ENCODE measurements around the gene SLC31A1.

Gene SLC31A1

GRCh38 chr9:113250807-113251206 is 29.5 kb downstream of the SLC31A1 start:
- no peak for DNase-seq
- intact Hi-C loops (cut with DNase I): no loop called here

- DNase-seq: no peak
- intact Hi-C loops (cut with DNase I): no loop called here
These were observed 33.6 kb downstream of the SLC31A1 start for GRCh38 chr9:113254991-113255390.

- no peak for DNase-seq
- intact Hi-C loops (cut with DNase I): no loop called here
These were observed 34.1 kb downstream of the SLC31A1 start for GRCh38 chr9:113255438-113255837.

- no peak for DNase-seq
These were observed 36.5 kb downstream of the SLC31A1 start for GRCh38 chr9:113257863-113258262.

GRCh38 chr9:113258282-113258681 is 36.9 kb downstream of the SLC31A1 start:
- DNase-seq: no peak
- intact Hi-C loops (cut with DNase I): no loop called here

More at GRCh38 chr9:113257863-113258262, 36.5 kb downstream of the SLC31A1 start:
- intact Hi-C loops (cut with DNase I): no loop called here

GRCh38 chr9:113261917-113262671 is 40.8 kb downstream of the SLC31A1 start:
- intact Hi-C loops (cut with DNase I): no loop called here
- DNase-seq: no peak

- intact Hi-C loops (cut with DNase I): no loop called here
- no peak for DNase-seq
These were observed 44.8 kb downstream of the SLC31A1 start for GRCh38 chr9:113266174-113266573.

GRCh38 chr9:113267911-113268566 is 46.7 kb downstream of the SLC31A1 start:
- DNase-seq: no peak
- intact Hi-C loops (cut with DNase I): no loop called here

- intact Hi-C loops (cut with DNase I): no loop called here
- no peak for DNase-seq
These were observed 48.0 kb downstream of the SLC31A1 start for GRCh38 chr9:113269355-113269754.

GRCh38 chr9:113269871-113270270 is 48.5 kb downstream of the SLC31A1 start:
- intact Hi-C loops (cut with DNase I): loop anchor here (10.0 kb wide), 1 partner anchor 385 kb away; no protein-coding TSS in a partner anchor

GRCh38 chr9:113274474-113275156 is 53.3 kb downstream of the SLC31A1 start:
- DNase-seq: peak in 12 of 42 donors; percentile 11 to 66 (median 38)
- intact Hi-C loops (cut with DNase I): loop anchor here (2.0 to 10.0 kb wide), 3 partner anchors 54 to 380 kb away; partner anchors contain the start of genes ALAD, FKBP15 and SLC31A1

More at GRCh38 chr9:113269871-113270270, 48.5 kb downstream of the SLC31A1 start:
- DNase-seq: no peak

- intact Hi-C loops (cut with DNase I): loop anchor here (2.0 to 10.0 kb wide), 3 partner anchors 55 to 379 kb away; partner anchors contain the start of genes ALAD, FKBP15 and SLC31A1
- peak; percentile 92 to 99 (median 98) for DNase-seq
These were observed 54.1 kb downstream of the SLC31A1 start, which contains the start of the genes CDC26 and PRPF4 for GRCh38 chr9:113275157-113276131. Gene CDC26 (minus strand): TSS chr9:113275572. CDS start chr9:113272507, 3,065 bp downstream. Gene PRPF4 (plus strand): TSS chr9:113275658. CDS start chr9:113275744, 86 bp downstream.

GRCh38 chr9:113278840-113279239 is 57.5 kb downstream of the SLC31A1 start:
- no peak for DNase-seq
- intact Hi-C loops (cut with DNase I): loop anchor here (5.0 to 10.0 kb wide), 2 partner anchors 123 to 376 kb away; partner anchors contain the start of gene ALAD

- intact Hi-C loops (cut with DNase I): no loop called here
- DNase-seq: no peak
These were observed 60.0 kb downstream of the SLC31A1 start for GRCh38 chr9:113281356-113281755.

- intact Hi-C loops (cut with DNase I): no loop called here
- DNase-seq: no peak
These were observed 67.7 kb downstream of the SLC31A1 start for GRCh38 chr9:113289091-113289490.

- intact Hi-C loops (cut with DNase I): no loop called here
- DNase-seq: no peak
These were observed 68.8 kb downstream of the SLC31A1 start for GRCh38 chr9:113290052-113290607.

GRCh38 chr9:113293285-113293878 is 72.0 kb downstream of the SLC31A1 start:
- DNase-seq: no peak
- intact Hi-C loops (cut with DNase I): no loop called here
